ENCODE measurements around the gene MED13L. TPM values are rescaled to one million over a fixed set of nuclear protein-coding genes. Genes with fewer than 3 reads are reported as not detected.

MED13L gene
- total and polyA plus RNA-seq, 8 donors, result 10.3 to 93.8 (median 53.0) TPM

DNA sequence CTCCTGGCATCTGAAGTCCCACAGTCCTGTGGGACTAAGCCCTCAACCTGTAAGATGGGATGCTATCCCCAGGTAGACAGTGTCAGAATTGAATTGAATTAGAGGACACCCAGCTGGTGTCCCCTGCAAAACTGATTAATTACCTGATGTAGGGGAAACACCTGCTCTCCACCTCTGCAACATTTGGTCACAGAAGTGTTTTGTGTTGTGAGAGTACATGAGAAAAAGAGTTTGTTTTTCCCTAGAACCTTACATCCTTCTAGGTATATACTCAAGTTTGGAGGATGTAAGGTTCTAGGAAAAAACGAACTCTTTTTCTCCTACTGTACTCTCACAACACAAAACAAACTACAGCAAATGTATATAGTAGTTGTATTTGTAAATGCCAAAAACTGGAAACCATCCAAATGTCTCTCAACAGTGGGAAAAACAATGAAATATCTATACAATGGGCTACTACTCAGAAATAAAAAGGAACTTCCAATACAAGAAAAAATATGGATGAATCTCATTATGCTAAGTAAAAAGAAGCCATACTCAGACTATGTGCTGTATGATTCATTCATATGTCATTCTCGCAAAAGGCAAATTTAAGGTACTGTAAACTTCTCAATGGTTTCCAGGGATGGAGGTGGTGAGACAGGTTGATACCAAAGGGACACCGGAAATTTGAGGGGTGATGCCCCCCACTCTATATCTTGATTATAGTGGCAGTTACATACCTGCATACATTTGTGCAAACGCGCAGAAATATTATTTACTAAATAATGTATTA lies 160.7 kb downstream of the MED13L start:
- FAIRE-seq (no peak), DNase-seq (no peak), ATAC-seq (no peak)
- TF ChIP-seq, protein P1, sequence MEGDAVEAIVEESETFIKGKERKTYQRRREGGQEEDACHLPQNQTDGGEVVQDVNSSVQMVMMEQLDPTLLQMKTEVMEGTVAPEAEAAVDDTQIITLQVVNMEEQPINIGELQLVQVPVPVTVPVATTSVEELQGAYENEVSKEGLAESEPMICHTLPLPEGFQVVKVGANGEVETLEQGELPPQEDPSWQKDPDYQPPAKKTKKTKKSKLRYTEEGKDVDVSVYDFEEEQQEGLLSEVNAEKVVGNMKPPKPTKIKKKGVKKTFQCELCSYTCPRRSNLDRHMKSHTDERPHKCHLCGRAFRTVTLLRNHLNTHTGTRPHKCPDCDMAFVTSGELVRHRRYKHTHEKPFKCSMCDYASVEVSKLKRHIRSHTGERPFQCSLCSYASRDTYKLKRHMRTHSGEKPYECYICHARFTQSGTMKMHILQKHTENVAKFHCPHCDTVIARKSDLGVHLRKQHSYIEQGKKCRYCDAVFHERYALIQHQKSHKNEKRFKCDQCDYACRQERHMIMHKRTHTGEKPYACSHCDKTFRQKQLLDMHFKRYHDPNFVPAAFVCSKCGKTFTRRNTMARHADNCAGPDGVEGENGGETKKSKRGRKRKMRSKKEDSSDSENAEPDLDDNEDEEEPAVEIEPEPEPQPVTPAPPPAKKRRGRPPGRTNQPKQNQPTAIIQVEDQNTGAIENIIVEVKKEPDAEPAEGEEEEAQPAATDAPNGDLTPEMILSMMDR (IDR thresholded peaks at IDR 0.05), result no peak
- WGBS, 2 donors, result 87 to 94% methylated on average over 5 of the region's 5 CpGs
- Histone ChIP-seq H3K4me1 (peaks cover 17 to 26% (median 25%) of the 10 kb centered on the region in 3 donors), H3K27ac (no peak overlapping the region), H3K27me3 (no peaks in the 10 kb centered on the region), H3K9me3 (no peaks in the 10 kb centered on the region), H3K36me3 (no peaks in the 10 kb centered on the region), H3K4me3 (no peak overlapping the region)
- intact Hi-C loops (cut with DNase I), result no loop called here

DNA sequence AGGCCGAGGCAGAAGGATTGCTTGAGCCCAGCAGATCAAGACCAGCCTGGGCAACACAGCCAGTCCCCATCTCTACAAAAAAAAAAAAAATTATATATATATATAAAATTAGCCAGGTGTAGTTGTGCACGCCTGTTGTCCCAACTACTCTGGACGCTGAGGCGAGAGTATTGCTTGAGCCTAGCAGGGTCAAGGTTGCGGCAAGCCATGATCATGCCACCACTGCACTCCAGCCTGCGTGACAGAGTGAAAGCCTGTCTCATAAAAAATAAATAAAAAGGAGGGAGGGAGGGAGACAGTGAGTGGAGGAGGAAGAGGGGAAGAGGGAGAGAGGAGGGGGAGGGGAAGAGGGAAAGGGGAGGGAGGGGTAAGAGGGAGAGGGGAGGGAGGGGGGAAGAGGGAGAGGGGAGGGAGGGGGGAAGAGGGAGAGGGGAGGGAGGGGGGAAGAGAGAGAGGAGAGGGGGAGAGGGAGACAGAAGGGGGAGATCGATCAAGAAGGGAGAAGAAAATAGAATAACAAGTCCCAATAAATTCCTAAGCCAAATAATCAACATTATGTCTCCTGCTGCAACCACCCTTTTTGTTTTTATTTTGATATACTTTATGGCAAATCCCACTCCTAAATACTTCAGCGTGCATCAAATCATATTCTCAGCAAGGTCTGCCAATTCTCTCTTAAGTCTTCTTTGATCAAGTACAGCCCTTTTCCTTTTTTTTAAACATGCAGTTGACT lies 163.9 kb downstream of the MED13L start:
- FAIRE-seq (no peak), DNase-seq (no peak), ATAC-seq (no peak)
- Histone ChIP-seq H3K4me1 (peaks cover 4 to 14% (median 12%) of the 10 kb centered on the region in 3 donors), H3K27ac (no peak overlapping the region), H3K4me3 (no peak overlapping the region), H3K9me3 (no peaks in the 10 kb centered on the region), H3K36me3 (no peaks in the 10 kb centered on the region), H3K27me3 (no peaks in the 10 kb centered on the region)
- intact Hi-C loops (cut with DNase I), result no loop called here
- 89 to 93% methylated on average over 8 of the region's 8 CpGs for WGBS, 2 donors
- TF ChIP-seq, protein P1 (IDR thresholded peaks at IDR 0.05), result no peak

DNA sequence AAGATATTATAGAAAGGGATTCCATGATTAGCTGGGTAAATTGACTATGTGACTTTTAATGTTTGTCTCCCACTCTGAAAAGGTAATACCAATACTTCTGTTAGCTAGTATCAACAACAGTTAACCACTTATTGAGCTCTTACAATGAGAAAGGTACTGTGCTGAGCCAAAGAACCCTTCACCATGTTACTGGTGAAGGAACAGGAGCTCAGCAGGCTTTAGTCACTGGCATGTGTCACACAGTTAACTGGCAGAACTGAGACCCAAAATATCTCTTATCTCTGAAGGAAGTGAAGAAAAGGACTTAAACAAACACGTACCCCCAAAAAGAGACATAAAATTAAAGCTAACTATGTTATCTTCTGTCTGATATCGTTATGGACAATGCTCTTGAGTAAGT lies 170.6 kb downstream of the MED13L start:
- no peaks in the 10 kb centered on the region for H3K36me3 ChIP-seq
- intact Hi-C loops (cut with DNase I), result no loop called here
- H3K9me3 ChIP-seq, result no peaks in the 10 kb centered on the region
- TF ChIP-seq, protein P1 (IDR thresholded peaks at IDR 0.05), result no peak
- 71 to 83% methylated on average over 2 of the region's 2 CpGs for WGBS, 2 donors
- H3K4me1 ChIP-seq, result peaks cover 0 to 8% (median 6%) of the 10 kb centered on the region in 3 donors
- H3K27ac ChIP-seq, result no peak overlapping the region
- DNase-seq (no peak), FAIRE-seq (no peak), ATAC-seq (no peak)
- no peak overlapping the region for H3K4me3 ChIP-seq
- no peaks in the 10 kb centered on the region for H3K27me3 ChIP-seq

DNA sequence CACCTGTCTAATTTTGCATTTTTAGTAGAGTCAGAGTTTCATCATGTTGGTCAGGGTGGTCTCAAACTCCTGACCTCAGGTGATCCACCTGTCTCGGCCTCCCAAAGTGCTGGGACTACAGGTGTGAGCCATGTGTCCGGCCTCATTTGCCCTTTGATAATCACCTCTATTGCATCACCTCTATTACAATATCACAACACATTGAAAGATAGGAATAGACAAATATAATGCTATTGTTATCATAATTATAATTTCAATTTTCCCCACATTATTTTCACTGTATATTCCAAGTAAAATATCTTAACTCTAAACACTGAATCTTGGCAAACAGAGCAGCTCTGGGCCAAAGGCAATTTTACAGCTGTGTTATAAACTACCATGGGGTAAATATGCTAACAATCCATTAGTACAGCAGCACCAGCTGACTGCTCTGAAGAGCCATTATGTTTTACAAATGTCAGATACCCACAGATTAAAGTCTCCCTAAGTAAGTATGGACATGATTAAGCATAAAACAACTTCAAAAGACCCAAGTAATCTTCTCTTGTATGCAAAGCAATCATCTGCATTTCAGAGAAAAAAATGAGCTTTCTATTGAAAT lies 173.2 kb downstream of the MED13L start:
- Histone ChIP-seq H3K4me1 (peaks cover 6 to 7% (median 7%) of the 10 kb centered on the region in 3 donors), H3K27me3 (no peaks in the 10 kb centered on the region), H3K9me3 (no peaks in the 10 kb centered on the region), H3K27ac (no peak overlapping the region), H3K36me3 (no peaks in the 10 kb centered on the region), H3K4me3 (no peak overlapping the region)
- ATAC-seq, result no peak
- TF ChIP-seq, protein P1 (IDR thresholded peaks at IDR 0.05), result no peak
- intact Hi-C loops (cut with DNase I), result no loop called here
- DNase-seq, result no peak
- 78% methylated on average over 2 of the region's 2 CpGs for WGBS, 2 donors
- no peak for FAIRE-seq

All from pancreas (tissue), 10 donors.